GM21515 (cell line): ENCODE results near the gene UGT2B15.
"Not testable (repeated sequence)": the region's sequence is repeated elsewhere in the genome, so short reads cannot be mapped to it uniquely, and the experiment has no call there.

Experiments used
- ATAC-seq: cut with Tn5 transposase; IDR thresholded peaks from one replicate; pipeline ENCODE4 v1.9.1; 2021; ENCODE audit not compliant: unreplicated experiment

UGT2B15 gene

GRCh38 chr4:68670479-68670939 lies at the start of gene UGT2B15:
TSS of gene UGT2B15 (minus strand) at chr4:68670652. CDS start at chr4:68670618, 34 bp downstream.
- not testable (repeated sequence) for ATAC-seq

GRCh38 chr4:68719075-68719473 lies 48.6 kb upstream of the UGT2B15 start:
- ATAC-seq = no peak

- no peak for ATAC-seq
Measured at GRCh38 chr4:68718447-68719074, 48.1 kb upstream of the UGT2B15 start.

- ATAC-seq = no peak
Measured at GRCh38 chr4:68717999-68718398, 47.5 kb upstream of the UGT2B15 start.

- ATAC-seq = no peak
Measured at GRCh38 chr4:68714400-68714799, 43.9 kb upstream of the UGT2B15 start.

GRCh38 chr4:68712207-68712606 lies 41.8 kb upstream of the UGT2B15 start:
- ATAC-seq = no peak

GRCh38 chr4:68708566-68708965 lies 38.1 kb upstream of the UGT2B15 start:
- ATAC-seq = no peak

GRCh38 chr4:68703168-68703567 lies 32.7 kb upstream of the UGT2B15 start:
- not testable (repeated sequence) for ATAC-seq

- ATAC-seq = no peak
Measured at GRCh38 chr4:68700152-68700551, 29.7 kb upstream of the UGT2B15 start.

- no peak for ATAC-seq
Measured at GRCh38 chr4:68693325-68694075, 23.0 kb upstream of the UGT2B15 start.

GRCh38 chr4:68691186-68691585 lies 20.7 kb upstream of the UGT2B15 start:
- no peak for ATAC-seq

GRCh38 chr4:68683034-68683433 lies 12.6 kb upstream of the UGT2B15 start:
- no peak for ATAC-seq

GRCh38 chr4:68681298-68681697 lies 10.8 kb upstream of the UGT2B15 start:
- not testable (repeated sequence) for ATAC-seq

- no peak for ATAC-seq
Measured at GRCh38 chr4:68673143-68673542, 2.7 kb upstream of the UGT2B15 start.

- ATAC-seq = not testable (repeated sequence)
Measured at GRCh38 chr4:68671217-68671616, 765 bp upstream of the UGT2B15 start.

GRCh38 chr4:68668537-68669163 lies 1.8 kb downstream of the UGT2B15 start:
- not testable (repeated sequence) for ATAC-seq

GRCh38 chr4:68667551-68667950 lies 2.9 kb downstream of the UGT2B15 start:
- not testable (repeated sequence) for ATAC-seq

- not testable (repeated sequence) for ATAC-seq
Measured at GRCh38 chr4:68664721-68665120, 5.7 kb downstream of the UGT2B15 start.

GRCh38 chr4:68662836-68663574 lies 7.4 kb downstream of the UGT2B15 start:
- ATAC-seq = not testable (repeated sequence)

- no peak for ATAC-seq
Measured at GRCh38 chr4:68658672-68659071, 11.8 kb downstream of the UGT2B15 start.

- ATAC-seq = peak; percentile 74
Measured at GRCh38 chr4:68657022-68657594, 13.3 kb downstream of the UGT2B15 start.
